Occipital lobe (tissue), 2 donors: ENCODE data around the gene MTF1. TPM values are rescaled to one million over a fixed set of nuclear protein-coding genes. Genes with fewer than 3 reads are reported as not detected.
"Not testable (repeated sequence)": the region's sequence is repeated elsewhere in the genome, so short reads cannot be mapped to it uniquely, and the experiment has no call there.

ENCODE experiments used
- DNase-seq: peaks from one replicate; lab custom pipeline; 2025; lab: John Stamatoyannopoulos, UW
- total RNA-seq: library from RNA; depleted of rRNA; stranded (reverse); fragments of >200 nt; gene quantifications from one replicate; pipeline ENCODE4 v1.2.3, GENCODE V29; 2014

The MTF1 gene
- 3.1 TPM for total RNA-seq

DNA sequence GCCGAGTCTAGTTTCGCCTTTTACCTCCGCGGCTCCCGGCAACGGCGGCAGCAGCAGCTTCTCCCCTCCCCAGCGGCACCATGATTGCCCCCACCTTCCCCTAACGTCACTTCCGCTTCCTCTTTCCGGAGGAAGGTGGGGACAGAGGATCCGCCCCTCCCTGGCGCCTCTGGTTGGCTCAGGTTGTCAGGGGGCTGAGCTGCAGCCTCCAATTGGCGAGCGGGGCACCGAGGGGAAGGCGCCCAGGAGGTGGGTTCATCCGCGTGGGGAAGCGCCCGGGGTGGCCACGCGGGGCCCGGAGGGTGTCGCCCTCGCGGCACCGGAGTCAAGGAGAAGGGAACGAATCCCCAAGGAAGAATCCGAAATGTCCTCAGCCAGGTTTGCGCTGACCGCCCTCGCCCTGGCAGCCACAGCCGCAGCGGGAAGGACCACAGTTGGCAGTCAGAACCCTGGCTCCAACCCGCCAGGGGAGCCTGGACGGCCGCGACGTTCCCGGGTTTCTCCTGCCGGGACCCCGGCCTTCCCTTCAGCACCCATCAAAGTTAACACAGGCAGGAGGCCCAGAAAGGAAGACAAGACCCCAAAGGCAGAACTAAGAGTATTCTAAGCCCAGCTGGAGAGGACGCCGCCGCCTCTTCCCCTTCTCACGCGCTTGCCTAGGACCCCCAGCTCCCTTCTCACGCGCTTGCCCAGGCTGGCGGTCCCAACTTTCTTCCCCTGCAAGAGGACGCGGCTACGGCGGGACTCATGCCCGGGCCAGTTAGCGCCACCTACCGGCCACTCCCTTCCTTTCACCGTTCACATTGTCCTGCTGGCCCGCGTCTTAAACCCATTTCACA, at the start of gene MTF1:
Gene MTF1 (minus strand): TSS at position 86 of the 839 bp plus-strand sequence. CDS start 1,934 bp downstream, outside the sequence.
- peak; percentile 95 for DNase-seq

DNA sequence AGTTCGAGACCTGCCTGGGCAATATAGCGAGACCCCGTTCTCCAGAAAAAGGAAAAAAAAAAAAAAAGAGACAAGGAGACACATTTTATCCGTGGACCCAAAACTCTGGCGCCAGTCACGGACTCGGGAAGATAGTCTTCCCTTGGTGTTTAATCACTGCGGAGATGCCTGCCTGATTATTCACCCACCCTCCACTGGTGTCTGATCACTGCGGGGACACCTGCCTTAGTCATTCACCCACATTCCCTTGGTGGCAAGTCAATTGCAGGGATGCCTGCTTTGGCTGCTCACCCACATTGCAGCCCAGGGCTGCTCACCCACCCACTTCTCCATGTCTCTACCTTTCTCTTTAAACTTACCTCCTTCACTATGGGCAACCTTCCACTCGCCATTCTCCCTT, 49.1 kb upstream of the MTF1 start:
- not testable (repeated sequence) for DNase-seq

DNA sequence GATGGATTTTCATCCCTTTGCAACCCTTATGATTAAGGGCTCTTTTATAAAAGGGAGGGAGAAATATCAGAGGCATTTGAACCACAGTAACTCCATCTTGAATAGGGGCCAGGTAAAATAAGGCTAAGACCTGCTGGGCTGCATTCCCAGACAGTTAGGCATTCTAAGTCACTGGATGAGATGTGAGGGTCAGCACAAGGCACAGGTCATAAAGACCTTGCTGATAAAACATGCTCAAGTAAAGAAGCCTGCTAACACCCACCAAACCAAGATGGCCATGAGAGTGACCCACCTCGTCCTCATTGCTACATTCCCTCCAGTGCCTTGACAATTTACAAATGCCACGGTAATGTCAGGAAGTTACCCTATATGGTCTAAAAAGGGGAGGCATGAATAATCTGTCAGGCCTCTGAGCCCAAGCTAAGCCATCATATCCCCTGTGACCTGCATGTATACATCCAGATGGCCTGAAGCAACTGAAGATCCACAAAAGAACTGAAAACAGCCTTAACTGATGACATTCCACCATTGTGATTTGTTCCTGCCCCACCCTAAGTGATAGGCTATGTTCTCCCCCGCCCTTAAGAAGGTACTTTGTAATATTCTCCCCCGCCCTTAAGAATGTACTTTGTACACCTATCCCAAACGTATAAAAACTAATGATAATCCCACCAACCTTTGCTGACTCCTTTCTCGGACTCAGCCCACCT, 48.2 kb upstream of the MTF1 start:
- DNase-seq, result not testable (repeated sequence)

- not testable (repeated sequence) for DNase-seq
These were observed 47.2 kb upstream of the MTF1 start for GRCh38 chr1:37906591-37906990.

- DNase-seq, result no peak
These were observed 46.3 kb upstream of the MTF1 start for GRCh38 chr1:37905727-37906126.

GRCh38 chr1:37903921-37904320, 44.5 kb upstream of the MTF1 start:
- not testable (repeated sequence) for DNase-seq

DNA sequence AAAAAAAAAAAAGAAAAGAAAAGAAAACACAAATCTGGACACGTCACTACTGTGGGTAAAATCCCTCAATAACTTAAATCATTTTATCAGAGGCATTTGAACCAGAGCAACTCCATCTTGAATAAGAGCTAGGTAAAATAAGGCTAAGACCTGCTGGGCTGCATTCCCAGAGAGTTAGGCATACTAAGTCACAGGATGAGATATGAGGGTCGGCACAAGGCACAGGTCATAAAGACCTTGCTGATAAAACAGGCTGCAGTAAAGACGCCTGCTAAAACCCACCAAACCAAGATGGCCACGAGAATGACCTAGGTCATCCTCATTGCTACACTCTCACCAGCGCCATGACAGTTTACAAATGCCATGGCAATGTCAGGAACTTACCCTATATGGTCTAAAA, 43.6 kb upstream of the MTF1 start:
- DNase-seq, result no peak

DNA sequence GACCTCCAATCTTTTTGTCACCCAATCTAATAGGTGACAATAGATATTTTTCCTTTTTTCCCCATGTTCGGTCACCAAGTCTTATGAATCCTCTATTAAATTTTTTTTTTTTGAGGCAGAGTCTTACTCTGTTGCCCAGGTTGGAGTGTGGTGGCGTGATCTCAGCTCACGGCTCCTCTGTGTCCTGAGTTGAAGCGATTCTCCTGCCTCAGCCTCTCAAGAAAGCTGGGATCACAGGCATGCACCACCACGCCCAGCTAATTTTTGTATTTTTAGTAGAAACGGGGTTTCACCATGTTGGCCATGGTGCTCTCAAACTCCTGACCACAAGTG, 42.5 kb upstream of the MTF1 start:
- DNase-seq, result no peak

DNA sequence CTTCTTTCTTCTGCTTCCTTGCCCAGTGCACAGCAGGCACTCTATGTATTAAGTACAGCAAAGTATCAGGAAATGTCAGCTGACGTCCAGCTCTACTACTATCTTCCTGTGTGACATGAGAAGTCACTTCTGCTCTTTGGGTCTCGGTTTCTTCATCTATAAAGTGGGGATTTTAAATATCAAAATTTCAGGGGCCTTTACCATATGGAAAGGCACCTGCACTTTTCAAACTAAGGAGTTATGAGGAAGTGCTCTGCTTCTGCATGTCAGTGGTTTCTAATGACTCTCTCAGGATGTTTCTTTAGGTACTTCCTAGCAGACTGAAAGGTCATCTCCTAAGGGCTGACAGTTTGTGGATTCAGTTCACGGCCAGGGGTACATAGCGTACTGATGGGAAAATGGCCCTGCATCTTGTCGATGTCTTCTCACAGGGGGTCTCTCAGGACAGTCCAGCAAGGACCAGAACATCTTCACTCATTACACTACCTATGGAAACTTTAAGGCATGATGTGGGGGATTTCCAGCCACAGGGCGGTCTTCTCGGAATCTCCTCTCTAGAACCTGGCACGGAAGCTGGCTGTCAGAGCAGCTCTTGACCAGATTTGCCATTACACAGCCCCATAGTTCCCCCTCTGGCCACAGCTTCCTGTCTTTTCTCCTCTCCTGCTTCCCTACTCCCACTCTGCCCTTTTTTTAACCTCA, 42.0 kb upstream of the MTF1 start:
- DNase-seq, result no peak

DNA sequence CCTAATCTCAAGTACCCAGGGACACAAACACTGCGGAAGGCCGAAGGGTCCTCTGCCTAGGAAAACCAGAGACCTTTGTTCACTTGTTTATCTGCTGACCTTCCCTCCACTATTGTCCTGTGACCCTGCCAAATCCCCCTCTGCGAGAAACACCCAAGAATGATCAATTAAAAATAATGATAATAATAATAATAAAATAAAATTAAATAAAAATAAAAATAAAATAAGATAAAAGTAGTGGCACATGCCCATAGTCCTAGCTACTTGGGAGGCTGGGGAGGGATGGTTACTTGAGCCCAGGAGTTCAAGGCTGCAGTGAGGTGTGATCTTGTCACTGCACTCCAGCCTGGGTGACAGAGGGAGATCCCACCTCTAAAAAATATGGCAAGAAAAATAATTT, 38.2 kb upstream of the MTF1 start:
- DNase-seq, result not testable (repeated sequence)

DNA sequence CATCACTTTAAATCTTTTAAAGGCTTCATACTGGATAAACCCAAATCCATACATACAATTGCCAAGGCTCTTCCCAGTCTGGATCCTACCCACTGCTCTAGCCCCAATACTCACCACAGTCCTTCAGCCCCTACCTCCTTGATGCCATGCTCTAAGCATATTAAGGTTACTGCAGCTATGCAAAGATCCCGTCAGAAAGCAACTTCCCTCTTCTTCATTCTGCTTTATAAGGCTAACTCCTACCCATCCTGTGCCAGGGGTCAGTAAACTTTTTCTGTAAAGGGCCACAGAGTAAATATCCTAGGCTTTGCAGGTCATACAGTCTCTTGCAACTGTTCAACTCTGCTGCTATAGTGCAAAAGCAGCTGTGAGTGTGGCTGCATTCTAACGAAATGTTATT, 34.3 kb upstream of the MTF1 start:
- no peak for DNase-seq

DNA sequence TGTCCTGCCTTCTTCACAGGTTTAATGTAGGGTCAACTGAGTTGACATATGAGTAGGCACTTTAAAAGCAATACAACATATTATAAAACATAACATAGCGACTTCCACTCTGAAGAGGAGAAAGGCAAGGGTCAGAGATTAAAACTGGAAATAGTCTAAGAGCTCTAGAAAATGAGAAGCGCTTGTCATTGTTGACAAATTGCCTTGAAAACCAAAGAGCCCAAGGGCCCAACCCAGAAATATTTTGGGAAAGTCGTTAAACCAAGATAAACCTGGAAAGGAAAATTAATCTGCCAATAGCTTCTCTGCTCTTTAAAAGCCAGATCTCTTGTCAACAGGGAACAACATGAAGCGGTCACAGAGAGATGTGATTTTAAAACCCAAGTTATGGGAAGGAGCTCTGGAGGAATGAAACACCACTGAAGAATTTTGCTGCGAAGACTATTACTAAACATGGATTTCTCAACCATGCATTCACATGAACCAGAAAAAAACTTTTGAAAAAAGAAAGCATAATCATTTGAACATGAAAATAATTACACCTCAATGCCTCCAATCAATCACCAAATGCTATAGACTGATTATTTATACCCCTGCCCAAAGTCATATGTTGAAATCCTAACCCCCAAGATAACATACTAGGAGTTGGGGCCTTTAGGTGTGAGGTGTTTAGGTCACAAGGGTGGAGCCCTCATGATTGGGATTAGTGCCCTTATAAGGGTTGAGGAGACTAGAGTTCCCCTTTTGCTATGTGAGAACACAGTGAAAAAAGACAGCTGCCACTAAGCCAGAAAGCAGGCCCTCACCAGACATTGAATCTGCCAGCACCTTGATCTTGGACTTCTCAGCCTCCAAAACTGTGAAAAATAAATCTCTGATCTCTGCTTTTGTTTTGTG, 33.0 kb upstream of the MTF1 start:
- DNase-seq, result no peak

- no peak for DNase-seq
These were observed 31.1 kb upstream of the MTF1 start for GRCh38 chr1:37890378-37891014.

- DNase-seq, result no peak
These were observed 28.8 kb upstream of the MTF1 start for GRCh38 chr1:37888022-37888700.

- no peak for DNase-seq
These were observed 24.8 kb upstream of the MTF1 start for GRCh38 chr1:37884145-37884544.

- no peak for DNase-seq
These were observed 24.3 kb upstream of the MTF1 start for GRCh38 chr1:37883671-37884070.

- DNase-seq, result no peak
These were observed 20.5 kb upstream of the MTF1 start for GRCh38 chr1:37879865-37880264.

DNA sequence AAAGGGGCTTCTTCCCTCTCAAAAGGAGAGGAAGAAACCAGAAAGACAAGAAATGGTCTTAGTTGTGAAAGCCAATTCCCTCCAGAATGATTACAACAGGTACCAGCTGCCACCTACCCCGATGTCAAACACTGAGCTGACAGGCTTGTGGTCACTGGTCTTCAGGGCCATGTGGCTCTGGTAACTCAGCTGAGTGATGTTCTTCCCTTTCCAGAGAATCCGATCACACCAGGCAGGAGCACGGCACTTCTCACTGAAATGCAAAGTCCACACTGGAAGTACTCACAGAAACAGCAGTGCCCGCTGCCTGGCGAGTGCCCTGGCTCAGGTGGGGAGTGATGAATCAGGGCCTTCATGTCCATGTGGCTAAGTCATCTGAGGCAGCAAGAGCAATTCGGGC, 18.7 kb upstream of the MTF1 start:
- no peak for DNase-seq

DNA sequence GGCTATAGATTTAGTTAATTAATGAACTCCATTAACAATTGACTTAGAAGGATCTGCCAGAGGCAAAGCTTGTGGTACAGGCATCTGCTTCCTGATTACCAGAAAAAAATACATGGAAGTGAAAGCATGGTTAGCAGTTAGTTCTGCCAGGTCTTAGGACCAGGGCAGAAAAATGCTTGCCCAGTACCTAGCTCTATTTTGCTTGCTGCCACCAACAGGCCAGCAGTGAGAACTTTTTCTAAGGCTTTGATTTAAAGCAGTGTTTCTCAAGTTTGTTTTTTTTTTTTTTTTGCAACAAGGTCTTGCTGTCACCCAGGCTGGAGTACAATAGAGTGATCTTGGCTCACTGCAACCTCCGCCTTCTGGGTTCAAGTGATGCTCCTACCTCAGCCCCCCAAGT, 16.4 kb upstream of the MTF1 start:
- no peak for DNase-seq

DNA sequence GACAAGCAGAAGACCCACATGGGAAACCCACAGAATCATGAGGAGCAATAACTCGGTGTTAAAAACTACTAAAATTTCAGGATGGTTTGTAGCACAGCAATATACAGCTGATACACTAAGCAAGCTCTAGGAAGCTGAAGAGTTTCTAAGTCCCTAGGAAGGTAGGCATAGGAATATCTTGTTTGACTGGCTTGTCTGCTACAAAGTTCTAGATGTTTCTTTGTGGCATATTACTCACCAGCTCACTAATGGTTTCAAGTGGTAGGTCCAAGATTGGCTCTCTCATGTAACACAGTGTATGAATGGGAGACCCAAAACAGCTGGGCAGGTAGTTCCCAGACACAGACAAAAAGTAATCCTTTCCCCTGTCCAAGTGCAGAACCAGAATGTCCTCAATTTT, 13.3 kb upstream of the MTF1 start:
- DNase-seq, result no peak
